Measurements from ENCODE around the gene NR1D1.

NR1D1 gene

GRCh38 chr17:40104594-40105486 is 4.5 kb upstream of the NR1D1 start:
- no peak for TF ChIP-seq CTCF (IDR thresholded peaks at IDR 0.05; ENCODE audit: low read depth, low read length)

GRCh38 chr17:40103688-40104087 is 3.3 kb upstream of the NR1D1 start:
- H3K4me3 ChIP-seq (ENCODE audit: low read depth, low read length), result no peak overlapping the region
- TF ChIP-seq CTCF (IDR thresholded peaks at IDR 0.05; ENCODE audit: low read depth, low read length), result no peak

More at GRCh38 chr17:40104594-40105486, 4.5 kb upstream of the NR1D1 start:
- no peak overlapping the region for H3K4me3 ChIP-seq (ENCODE audit: low read depth, low read length)

- no peak for TF ChIP-seq CTCF (IDR thresholded peaks at IDR 0.05; ENCODE audit: low read depth, low read length)
- H3K4me3 ChIP-seq (ENCODE audit: low read depth, low read length), result no peak overlapping the region
These were observed 2.8 kb upstream of the NR1D1 start for GRCh38 chr17:40103071-40103661.

- H3K4me3 ChIP-seq (ENCODE audit: low read depth, low read length), result peak overlapping the region; percentile 71
- no peak for TF ChIP-seq CTCF (IDR thresholded peaks at IDR 0.05; ENCODE audit: low read depth, low read length)
These were observed 1.2 kb upstream of the NR1D1 start for GRCh38 chr17:40101367-40102210.

- H3K4me3 ChIP-seq (ENCODE audit: low read depth, low read length), result peak overlapping the region; percentile 71
- no peak for TF ChIP-seq CTCF (IDR thresholded peaks at IDR 0.05; ENCODE audit: low read depth, low read length)
These were observed 429 bp upstream of the NR1D1 start for GRCh38 chr17:40100669-40101366.

GRCh38 chr17:40099619-40100418 is 570 bp downstream of the NR1D1 start:
- no peak for TF ChIP-seq CTCF (IDR thresholded peaks at IDR 0.05; ENCODE audit: low read depth, low read length)
- peak overlapping the region; percentile 71 for H3K4me3 ChIP-seq (ENCODE audit: low read depth, low read length)
